ENCODE measurements around the gene NIPSNAP2.
"Not testable (repeated sequence)": the region's sequence is repeated elsewhere in the genome, so short reads cannot be mapped to it uniquely, and the experiment has no call there.

Gene NIPSNAP2

DNA sequence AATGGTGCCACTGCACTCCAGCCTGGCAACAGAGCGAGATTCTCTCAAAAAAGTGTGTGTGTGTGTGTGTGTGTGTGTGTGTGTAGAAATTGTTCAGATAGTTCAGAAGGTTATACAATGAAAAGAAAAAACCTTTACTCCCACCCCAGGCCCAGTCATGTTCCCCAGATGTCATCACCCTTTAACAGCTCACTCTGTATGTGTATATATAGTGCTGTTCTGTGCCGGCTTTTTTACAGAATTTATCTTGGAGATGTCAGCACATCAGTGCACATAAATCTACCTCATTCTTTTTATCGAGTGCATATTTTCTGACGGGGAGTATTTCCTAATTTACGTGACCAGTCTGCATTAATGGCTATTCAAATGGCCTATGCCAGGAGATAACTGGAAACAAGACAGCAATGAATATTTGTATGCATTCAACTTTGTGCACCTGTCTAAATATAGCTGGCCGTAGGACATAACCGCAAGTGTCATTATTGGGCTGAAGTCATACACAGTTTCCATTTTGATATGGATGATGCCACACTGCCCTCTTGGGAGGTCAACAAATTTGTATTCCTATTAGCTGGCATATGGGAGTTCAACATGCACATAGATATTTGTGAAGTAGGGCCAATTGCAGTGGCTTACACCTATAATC, 11.7 kb downstream of the NIPSNAP2 start:
- no peak for DNase-seq (ENCODE audit: extremely low read depth in 1 of 2, low read depth in 1 of 2)

DNA sequence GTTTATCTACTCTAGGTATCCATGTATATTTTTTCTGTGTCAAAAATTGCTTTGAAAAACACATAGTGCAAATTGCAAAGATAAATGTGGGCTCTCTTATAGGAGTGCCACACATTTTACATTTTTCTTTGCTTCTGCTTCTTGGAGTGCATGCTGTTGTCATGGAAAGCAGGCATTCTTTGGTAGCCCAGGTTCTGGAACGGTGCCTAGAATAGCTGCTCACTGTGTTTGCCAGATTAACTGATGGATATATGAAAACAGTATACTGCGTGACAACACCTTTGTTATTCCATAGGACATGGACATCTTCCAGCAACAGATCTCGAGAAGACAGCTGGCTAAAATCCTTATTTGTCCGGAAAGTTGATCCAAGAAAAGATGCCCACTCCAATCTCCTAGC, 13.4 kb downstream of the NIPSNAP2 start:
- DNase-seq (ENCODE audit: extremely low read depth in 1 of 2, low read depth in 1 of 2), result no peak

DNA sequence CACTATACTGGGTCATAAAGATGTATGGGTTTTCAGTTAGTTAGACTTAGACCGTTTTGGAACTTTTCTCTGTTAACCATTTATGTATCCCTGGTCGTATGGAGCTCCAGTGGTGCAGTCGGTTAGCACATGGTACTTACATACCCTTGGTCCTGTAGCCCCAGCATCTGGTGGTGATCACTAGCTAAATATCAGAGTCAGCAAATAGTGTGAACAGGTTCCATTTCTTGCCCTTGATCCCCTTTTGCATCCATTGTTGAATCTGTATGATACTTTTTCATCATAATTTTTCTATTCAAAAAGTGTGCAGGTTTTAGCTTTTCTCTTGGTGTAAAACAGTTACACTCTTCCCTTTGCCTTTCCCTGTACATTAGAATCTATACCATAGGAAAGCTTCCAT, 15.9 kb downstream of the NIPSNAP2 start:
- DNase-seq (ENCODE audit: extremely low read depth in 1 of 2, low read depth in 1 of 2), result no peak

DNA sequence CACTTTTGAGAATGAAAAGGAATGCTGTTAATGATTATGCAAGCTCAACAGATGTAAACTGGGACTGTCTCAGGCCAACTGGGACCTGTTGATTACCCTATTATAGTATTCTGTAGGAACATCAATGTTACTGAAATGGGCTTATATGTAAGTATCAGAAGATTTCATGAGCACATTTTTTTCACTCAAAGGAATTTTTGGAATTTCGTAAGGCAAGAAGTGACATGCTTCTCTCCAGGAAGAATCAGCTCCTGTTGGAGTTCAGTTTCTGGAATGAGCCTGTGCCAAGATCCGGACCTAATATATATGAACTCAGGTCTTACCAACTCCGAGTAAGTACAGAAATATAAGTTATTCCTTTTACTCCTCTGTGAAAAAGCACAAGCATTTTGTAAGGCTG, 19.2 kb downstream of the NIPSNAP2 start:
- no peak for DNase-seq (ENCODE audit: extremely low read depth in 1 of 2, low read depth in 1 of 2)

DNA sequence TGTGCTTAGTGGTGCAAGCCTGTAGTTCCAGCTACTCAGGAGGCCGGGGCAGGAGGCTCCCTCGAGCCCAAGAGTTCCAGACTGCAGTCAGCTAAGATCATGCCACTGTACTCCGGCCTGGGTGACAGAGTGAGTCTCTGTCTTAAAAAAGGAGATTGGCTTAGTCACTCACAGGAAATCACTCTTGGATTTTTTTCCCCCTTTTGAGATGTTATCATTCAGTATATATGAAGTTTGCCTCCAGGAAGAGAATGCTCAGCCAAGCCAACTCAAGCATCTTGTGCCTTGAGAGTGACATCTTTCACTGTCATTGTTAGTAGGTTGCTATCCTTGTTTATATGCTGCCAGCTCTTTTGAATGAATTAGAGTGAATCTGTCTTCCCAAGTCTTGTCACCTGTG, 28.0 kb downstream of the NIPSNAP2 start:
- DNase-seq (ENCODE audit: extremely low read depth in 1 of 2, low read depth in 1 of 2), result no peak

DNA sequence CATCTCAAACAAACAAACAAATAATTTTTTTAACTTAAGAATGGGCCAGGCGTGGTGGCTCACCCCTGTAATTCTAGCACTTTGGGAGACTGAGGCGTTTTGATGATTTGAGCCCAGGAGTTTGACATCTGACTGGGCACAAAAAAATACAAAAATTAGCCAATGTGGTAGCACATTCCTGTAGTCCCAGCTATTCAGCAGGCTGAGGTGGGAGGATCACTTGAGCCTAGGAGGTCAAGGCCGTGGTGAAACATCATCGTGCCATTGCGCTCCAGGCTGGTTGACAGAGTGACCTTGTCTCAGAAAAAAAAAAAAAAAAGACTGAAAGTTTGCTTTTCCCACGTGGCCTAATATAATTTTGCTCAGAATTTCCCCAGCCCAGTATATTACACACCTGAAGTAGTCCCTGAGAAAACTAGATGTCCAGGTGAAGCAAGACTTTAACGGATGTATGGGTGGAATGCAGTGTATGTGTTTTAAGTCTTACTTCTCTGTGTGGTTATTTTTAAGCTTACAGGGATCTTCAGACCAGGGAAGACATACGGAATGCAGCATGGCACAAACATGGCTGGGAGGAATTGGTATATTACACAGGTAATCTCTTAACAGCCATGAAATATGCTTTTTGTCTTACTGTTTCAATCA, 32.6 kb downstream of the NIPSNAP2 start:
- DNase-seq (ENCODE audit: extremely low read depth in 1 of 2, low read depth in 1 of 2), result no peak

DNA sequence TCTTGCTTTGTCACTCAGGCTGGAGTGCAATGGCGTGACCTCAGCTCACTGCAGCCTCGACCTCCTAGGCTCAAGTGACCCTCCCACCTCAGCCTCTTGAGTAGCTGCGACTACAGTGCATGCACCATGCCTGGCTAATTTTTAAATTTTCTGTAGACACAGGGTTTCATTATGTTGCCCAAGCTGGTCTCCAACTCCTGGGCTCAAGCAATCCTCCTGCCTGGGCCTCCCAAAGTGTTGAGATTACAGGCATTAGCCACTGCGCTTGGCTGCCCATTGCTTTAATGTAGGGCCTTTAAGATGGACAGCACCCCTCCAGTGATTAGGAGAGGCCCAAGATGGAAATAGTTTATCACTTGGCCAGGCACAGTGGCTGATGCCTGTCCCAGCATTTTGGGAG, 39.4 kb downstream of the NIPSNAP2 start:
- DNase-seq (ENCODE audit: extremely low read depth in 1 of 2, low read depth in 1 of 2), result no peak

DNA sequence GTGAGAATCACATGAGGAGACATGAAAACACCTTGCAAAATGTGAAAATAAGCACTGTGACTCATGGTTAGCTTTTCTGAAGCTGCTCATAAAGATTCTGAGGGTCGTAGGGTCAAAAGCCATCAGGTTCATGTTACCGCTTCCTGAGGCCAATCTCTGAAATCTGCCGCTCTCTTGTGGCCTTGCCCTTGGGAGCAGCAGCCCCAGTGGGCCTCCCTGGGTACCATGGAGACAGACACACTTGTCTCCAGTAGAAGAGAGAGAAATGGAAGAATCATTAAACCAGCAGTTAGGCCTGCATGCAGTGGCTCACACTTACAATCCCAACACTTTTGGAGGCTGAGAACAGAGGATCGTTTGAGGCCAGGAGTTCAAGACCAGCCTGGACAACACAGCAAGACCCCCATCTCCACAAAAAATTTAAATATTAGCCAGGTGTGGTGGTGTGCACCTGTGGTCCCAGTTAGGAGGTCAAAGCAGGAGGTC, 42.8 kb downstream of the NIPSNAP2 start:
- no peak for DNase-seq (ENCODE audit: extremely low read depth in 1 of 2, low read depth in 1 of 2)

DNA sequence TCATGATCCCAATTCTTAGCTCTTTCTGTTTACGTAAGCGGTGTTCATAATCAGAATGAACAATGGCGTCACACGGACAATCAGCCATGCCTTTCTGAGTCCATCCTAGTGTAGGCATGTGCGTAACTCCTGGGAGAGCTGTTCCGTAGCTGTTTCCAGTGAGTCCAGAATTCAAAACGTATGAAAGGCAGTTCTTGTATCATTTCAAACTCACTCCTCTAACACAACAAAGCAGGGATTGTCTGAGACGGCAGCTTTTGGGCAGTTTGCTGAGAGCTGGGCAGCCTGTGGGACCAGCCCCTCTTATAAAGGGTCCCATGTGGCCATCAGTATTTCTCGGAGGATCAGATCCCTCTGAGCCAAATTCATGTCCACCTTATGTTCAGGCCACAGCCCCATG, 43.5 kb downstream of the NIPSNAP2 start:
- DNase-seq (ENCODE audit: extremely low read depth in 1 of 2, low read depth in 1 of 2), result no peak

DNA sequence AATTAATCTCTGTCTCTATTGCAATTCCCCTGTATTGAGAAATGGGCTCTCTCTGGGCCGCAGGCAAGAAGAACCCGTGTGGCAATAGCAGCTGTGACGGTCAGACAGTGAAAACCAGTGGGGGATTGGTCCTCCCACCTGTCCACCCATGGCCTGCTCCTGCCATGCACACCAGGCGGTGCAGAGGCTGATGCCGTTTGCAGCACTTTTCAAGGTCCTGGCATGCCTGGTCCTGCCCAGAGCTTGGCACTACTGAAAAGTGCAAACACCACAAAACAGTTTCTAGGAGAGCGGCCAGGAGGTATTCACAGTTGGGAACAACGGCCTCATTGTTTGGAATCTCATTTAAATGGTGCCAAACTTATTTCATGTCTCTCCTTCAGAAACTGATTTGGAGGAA, 45.3 kb downstream of the NIPSNAP2 start:
- no peak for DNase-seq (ENCODE audit: extremely low read depth in 1 of 2, low read depth in 1 of 2)

DNA sequence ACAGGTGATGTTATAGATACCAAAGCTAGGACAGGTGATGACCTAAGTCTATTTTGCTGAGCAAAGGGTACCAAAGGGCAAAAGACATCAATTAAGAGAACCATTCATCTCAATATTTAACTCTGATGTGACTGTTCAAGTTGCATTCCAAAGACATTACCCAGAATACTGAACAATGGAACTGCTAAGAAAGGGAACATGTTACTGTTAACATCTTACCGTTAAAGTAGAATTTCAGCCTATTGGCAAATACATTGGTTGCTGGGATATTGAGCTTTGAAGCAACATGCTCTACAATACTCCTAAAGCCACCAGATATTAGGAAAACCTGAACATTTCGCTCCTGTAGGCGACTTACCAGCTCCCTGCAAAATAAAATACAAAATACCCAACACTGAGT, 52.6 kb downstream of the NIPSNAP2 start:
- DNase-seq (ENCODE audit: extremely low read depth in 1 of 2, low read depth in 1 of 2), result not testable (repeated sequence)

DNA sequence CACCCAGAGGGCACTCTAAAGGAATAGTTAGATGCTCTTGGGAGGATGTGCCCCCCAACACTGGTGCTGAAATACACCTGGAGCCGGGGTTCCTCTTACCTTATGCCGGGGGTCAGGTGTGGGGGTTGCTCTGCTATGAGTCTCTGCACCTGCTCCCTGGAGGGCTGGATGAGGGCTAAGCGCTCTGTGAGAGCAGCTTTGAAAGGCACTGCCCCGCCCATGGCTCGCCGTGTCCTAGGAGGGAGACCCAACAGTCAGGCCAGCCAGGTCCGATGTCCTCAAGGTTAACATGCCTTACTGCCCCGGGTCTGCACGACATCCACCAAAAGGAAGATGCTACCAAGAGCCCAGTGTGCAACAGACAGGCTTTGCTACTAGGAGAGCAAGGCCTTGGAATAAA, 55.1 kb downstream of the NIPSNAP2 start:
- DNase-seq (ENCODE audit: extremely low read depth in 1 of 2, low read depth in 1 of 2), result no peak

DNA sequence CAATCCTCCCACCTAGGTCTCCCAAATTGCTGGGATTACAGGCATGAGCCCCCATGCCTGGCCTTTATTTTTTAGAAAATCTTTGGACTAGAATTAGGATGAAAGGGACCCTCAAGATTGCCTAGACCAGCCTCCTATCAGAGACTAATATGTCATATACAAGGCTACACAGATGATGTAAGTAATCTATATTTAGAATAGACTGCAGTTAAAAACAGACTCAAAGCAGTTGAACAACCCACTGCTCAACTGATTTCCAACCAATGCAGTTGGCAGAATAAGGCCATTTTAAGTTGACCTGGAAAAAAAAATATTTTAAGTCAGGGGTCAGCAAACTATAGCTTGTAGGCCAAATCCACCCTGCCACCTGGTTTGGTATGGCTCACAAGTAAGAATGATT, 59.1 kb downstream of the NIPSNAP2 start:
- DNase-seq (ENCODE audit: extremely low read depth in 1 of 2, low read depth in 1 of 2), result no peak

DNA sequence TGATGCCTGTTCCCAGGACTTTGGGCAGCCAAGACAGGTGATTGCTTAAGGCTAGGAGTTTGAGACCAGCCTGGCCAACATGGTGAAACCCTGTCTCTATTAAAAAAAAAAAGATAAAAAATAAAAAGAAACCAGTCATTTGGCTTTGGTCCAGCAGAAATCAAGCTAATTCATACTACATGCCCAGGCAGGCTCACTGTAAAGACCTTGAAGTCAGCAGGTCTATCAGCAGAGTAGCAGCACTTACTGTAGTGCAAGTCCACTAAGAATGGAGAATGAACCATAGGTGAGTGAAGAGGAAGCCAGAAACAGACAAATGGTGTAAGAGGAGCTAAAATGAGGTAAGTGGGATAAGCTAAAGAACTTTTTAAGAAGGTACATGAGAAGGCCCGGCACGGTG, 62.2 kb downstream of the NIPSNAP2 start:
- no peak for DNase-seq (ENCODE audit: extremely low read depth in 1 of 2, low read depth in 1 of 2)

DNA sequence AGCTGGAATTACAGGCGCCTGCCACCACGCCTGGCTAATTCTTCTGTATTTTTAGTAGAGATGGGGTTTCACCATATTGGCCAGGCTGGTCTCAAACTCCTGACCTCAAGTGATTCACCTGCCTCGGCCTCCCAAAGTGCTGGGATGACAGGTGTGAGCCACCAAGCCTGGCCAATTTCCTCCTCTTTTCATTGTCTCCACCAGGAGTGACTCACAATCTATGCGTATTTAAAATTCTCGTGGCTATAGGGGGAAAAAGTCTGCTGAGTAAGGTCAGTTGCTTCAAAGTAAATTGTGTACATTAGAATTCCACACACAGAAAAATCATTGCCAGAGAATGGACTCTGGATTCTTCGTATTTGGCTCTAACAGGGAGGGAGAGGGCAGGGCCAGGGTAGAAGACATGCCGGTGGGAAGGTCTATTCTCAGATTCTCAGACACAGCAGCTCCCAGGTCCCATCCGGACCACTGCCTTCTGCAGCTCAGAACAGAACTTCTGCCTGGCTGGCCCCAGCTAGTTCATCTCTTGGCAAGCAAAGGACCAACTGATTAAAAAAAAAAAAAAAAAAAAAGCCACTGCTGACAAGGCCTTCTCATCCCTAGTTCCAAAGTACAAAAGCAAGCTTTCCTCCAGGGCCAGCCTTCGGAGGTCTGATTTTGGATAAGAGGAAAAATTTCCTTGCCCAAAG, 64.7 kb downstream of the NIPSNAP2 start:
- DNase-seq (ENCODE audit: extremely low read depth in 1 of 2, low read depth in 1 of 2), result no peak

DNA sequence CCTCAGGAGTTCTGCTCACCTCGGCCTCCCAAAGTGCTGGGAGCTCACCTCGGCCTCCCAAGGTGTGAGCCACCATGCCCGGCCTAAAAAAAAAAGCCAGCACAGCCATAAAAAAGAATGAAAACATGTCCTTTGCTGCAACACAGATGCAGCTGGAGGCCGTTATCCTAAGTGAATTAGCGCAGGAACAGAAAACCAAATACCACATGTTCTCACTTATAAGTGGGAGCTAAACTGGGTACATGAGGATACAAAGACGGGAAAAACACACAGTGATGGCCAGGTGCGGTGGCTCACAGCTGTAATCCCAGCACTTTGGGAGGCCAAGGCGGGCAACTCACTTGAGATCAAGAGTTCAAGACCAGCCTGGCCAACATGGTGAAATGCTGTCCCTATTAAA, 66.0 kb downstream of the NIPSNAP2 start:
- DNase-seq (ENCODE audit: extremely low read depth in 1 of 2, low read depth in 1 of 2), result no peak

DNA sequence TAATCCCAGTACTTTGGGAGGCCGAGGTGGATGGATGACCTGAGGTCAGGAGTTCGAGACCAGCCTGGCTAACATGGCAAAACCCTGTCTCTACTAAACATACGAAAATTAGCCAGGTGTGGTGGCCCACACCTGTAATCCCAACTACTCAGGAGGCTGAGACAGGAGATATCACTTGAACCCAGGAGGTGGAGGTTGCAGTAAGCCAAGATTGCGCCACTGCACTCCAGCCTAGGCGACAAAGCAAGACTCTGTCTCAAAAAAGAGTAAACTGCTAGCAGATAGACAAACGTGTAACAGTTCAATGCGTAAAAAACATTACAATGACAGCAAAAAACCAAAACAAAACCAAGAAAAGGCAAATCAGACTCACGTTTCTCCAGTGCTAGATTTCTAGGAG, 67.2 kb downstream of the NIPSNAP2 start:
- DNase-seq (ENCODE audit: extremely low read depth in 1 of 2, low read depth in 1 of 2), result not testable (repeated sequence)

DNA sequence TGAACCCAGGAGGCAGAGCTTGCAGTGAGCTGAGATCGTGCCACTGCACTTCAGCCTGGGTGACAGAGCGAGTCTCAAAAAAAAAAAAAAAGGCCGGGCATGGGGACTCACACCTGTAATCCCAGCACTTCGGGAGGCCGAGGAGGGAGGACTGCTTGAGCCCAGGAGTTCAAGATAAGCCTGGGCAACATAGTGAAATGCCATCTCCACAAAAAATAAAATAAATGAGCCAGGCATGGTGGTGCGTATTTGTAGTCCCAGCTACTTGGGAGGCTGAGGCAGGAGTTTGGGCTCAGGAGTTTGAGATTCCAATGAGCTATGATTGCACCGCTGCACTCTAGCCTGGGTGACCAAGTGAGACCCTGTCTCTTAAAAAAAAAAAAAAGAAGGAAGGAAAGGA, 68.2 kb downstream of the NIPSNAP2 start:
- DNase-seq (ENCODE audit: extremely low read depth in 1 of 2, low read depth in 1 of 2), result not testable (repeated sequence)

DNA sequence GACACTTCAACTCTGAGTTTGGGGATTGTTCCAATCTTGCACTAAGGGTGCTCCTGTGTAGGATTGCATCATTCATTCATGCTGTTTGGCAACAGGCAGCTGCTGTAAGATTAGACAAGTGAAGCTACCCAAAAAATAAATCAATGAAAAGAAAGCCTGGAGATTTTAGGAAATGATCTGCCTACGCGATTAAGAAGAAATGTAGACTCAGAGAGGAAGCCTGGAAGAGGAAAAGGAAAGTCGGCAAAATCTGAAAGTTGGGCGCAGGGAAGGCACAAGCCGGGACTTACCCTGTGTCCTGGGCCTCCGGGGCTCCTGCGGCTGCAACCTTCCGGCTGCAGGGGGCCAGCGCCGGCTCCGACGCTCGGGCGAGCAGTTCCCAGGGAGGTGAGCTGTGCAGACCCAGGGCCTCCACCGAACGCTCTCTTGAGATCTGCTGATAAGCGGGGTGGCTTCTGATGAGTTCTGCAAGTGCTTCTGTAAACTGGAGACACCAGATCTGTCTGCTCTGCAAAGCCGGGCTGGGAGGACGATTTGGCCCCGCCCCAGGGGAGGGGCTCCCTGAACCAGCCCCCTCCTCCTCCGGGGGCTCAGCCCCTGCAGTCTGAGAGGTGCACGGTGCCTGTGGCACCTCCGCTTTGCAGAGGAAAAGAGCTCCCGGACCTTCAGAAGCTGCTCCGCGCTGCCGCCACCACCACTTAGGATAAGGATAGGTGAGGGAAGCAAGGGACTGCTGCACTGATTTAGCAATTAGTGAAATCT, 69.5 kb downstream of the NIPSNAP2 start:
- DNase-seq (ENCODE audit: extremely low read depth in 1 of 2, low read depth in 1 of 2), result peak; percentile 39 to 63

DNA sequence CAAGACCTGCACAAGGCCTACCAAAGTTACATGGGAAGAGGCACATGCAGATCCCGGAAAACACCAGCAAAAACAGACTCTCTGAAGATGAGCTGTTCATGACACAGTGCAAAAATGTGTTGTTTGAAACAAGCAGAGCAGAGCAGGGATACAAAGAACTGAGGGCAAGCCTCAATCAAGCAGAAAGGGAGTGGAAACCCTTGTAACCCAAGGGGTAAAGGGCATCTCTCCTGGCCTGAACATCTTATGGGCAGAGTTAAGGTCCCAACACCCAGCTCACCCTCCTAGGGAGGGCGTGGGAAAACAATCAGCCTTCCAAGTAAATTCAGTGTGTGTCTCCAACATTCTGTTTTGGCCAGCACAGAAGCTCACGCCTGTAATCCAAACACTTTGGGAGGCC, 76.3 kb downstream of the NIPSNAP2 start:
- DNase-seq (ENCODE audit: extremely low read depth in 1 of 2, low read depth in 1 of 2), result no peak

DNA sequence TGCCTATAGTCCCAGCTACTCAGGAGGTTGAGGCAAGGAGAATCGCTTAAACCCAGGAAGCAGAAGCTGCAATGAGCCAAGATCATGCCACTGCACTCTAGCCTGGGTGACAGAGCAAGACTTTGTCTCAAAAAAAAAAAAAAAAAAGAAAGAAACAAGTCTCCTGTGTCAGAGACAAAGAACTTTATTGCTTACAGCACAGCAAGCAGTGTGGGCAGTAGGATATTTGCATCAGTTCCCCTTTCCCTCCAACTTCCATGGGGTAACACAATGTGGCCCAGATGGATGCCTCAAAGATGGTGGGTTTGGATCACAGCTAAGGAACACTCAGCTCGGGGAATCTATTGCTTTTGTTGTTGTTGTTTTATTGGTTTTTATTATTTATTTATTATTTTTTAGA, 81.4 kb downstream of the NIPSNAP2 start:
- DNase-seq (ENCODE audit: extremely low read depth in 1 of 2, low read depth in 1 of 2), result not testable (repeated sequence)

Measured in stimulated activated CD8-positive, alpha-beta memory T cell treated with anti-CD3 and anti-CD28 coated beads, Interleukin-7, amount 100 ng/mL, for 48 hours (primary cell).